Calu3 (cell line): Measurements from ENCODE around the gene NRIP1. TPM values are rescaled to one million over a fixed set of nuclear protein-coding genes. Genes with fewer than 3 reads are reported as not detected.

ENCODE experiments used
- BruUV-seq: library from RNA; stranded (reverse); fragments of 400-500 nt; replicated peaks from 2 replicates; lab custom pipeline; 2021; lab: Mats Ljungman, UMichigan
- CTCF ChIA-PET: fragments of 300-600 bp; sonication (Branson Sonifier 250); formaldehyde crosslinking; loops from one replicate; lab custom pipeline; 2022; ENCODE audit warnings: antibody characterized with exemption; lab: Charles Lee
- DNase-seq: peaks from one replicate; pipeline ENCODE4 v3.0.0; 2022
- H3K27ac Mint-ChIP-seq: one replicate; pipeline ENCODE4 v1.8.0; 2022; ENCODE audit warnings: mixed read lengths; ENCODE audit not compliant: unreplicated experiment
- H3K27me3 Mint-ChIP-seq: one replicate; pipeline ENCODE4 v1.8.0; 2022; ENCODE audit warnings: mixed read lengths; ENCODE audit not compliant: unreplicated experiment
- H3K36me3 Mint-ChIP-seq: one replicate; pipeline ENCODE4 v1.8.0; 2022; ENCODE audit warnings: mild to moderate bottlenecking, moderate library complexity, mixed read lengths; ENCODE audit not compliant: insufficient read depth, unreplicated experiment
- H3K4me1 Mint-ChIP-seq: one replicate; pipeline ENCODE4 v1.8.0; 2022; ENCODE audit warnings: mild to moderate bottlenecking, low read depth, mixed read lengths; ENCODE audit not compliant: unreplicated experiment
- H3K4me3 Mint-ChIP-seq: one replicate; pipeline ENCODE4 v1.8.0; 2022; ENCODE audit warnings: mild to moderate bottlenecking, low read depth, moderate library complexity, mixed read lengths; ENCODE audit not compliant: unreplicated experiment
- H3K9me3 Mint-ChIP-seq: one replicate; pipeline ENCODE4 v1.8.0; 2022; ENCODE audit warnings: low read depth, mixed read lengths; ENCODE audit not compliant: unreplicated experiment
- intact Hi-C: fragments of 100-400 bp; cut with micrococcal nuclease; formaldehyde crosslinking; loops from one replicate; pipeline ENCODE4 v1.10.0; 2022; ENCODE audit not compliant: unreplicated experiment
- total RNA-seq: library from RNA; stranded (reverse); gene quantifications from 2 replicates; pipeline ENCODE4 v1.2.3, GENCODE V29; 2022
- TF ChIP-seq, protein P1 (sequence below): fragments of 200-600 bp; IDR thresholded peaks from one replicate; pipeline ENCODE4 v1.8.0; 2022; ENCODE audit warnings: antibody characterized with exemption; ENCODE audit not compliant: unreplicated experiment

The NRIP1 gene
- total RNA-seq, 1 experiment from 2014 or later: 58.7 TPM

DNA sequence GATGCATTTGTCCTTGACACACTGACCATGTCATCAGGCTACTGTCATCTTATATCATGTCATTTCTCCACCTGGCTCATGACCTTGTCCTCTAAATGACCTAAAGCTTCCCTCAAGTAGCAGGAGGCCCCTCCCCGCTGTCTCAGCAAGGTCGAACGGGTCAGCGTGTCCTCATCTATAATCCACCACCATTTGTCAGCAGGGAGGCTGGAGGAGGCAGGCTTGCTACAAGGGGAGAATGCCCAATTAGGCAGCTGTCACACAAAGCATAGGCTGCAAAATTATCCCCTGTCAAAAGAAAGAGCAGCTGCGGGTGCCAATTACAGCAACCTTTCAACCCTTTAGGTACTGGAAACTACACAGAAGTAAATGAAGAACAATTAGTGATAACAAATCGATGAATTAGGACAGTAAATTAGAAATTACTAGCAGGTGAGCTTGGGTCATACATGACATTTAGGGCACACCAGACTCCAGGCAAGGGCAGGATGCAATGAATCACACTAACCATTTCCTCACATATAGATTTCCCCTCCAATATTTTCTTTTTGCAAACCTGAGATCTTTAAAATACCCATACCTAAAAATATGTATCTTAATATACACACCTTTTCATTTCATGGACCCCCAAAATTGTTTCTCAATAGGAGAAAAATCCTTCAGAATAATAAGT lies 61.2 kb downstream of the NRIP1 start:
- H3K9me3 Mint-ChIP-seq: peaks cover 2% of the 10 kb centered on the region
- H3K4me1 Mint-ChIP-seq: peaks cover 46% of the 10 kb centered on the region
- H3K36me3 Mint-ChIP-seq: peaks cover 35% of the 10 kb centered on the region
- no peak overlapping the region for H3K27ac Mint-ChIP-seq
- CTCF ChIA-PET: no interaction called here
- no TSS peak for BruUV-seq
- no peaks in the 10 kb centered on the region for H3K27me3 Mint-ChIP-seq
- TF ChIP-seq, protein P1, sequence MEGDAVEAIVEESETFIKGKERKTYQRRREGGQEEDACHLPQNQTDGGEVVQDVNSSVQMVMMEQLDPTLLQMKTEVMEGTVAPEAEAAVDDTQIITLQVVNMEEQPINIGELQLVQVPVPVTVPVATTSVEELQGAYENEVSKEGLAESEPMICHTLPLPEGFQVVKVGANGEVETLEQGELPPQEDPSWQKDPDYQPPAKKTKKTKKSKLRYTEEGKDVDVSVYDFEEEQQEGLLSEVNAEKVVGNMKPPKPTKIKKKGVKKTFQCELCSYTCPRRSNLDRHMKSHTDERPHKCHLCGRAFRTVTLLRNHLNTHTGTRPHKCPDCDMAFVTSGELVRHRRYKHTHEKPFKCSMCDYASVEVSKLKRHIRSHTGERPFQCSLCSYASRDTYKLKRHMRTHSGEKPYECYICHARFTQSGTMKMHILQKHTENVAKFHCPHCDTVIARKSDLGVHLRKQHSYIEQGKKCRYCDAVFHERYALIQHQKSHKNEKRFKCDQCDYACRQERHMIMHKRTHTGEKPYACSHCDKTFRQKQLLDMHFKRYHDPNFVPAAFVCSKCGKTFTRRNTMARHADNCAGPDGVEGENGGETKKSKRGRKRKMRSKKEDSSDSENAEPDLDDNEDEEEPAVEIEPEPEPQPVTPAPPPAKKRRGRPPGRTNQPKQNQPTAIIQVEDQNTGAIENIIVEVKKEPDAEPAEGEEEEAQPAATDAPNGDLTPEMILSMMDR: no peak
- no peak overlapping the region for H3K4me3 Mint-ChIP-seq
- intact Hi-C loops: loop anchor here (5.0 kb wide), 1 partner anchor 49 kb away; no protein-coding TSS in a partner anchor
- no peak for DNase-seq

DNA sequence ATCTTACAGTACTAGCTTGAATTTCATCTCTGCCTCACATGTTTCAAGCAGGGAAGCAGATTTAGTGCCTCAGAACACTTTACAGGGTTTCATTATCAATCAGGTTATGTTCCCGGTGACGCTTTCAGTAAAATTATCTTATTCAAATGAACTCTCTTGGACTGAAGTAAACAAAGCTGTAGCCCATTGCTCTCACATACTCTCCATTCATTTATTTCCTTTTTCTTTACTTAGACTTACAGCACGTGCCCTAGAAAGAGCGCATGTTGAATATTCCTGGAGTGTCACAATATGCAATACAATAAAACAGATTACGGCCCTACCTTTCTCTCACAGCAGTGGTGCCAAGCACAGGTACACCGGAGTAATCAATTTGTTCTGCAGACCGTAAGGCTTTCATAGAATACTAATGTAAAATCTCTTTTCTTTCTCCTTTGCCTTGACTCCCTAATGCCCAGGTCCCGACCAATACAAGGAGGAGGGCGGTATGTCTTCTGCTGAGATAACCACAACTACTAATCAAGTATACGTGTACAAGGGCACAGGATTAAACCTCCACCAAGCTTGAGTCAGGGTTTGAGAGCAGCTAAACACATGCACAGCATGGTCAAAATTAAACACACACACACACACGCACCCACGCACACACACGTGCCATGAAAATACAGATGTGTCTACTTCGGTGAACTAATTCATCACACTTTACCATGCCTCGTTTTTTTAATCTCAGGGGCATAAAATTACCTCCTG lies 62.8 kb downstream of the NRIP1 start:
- peaks cover 37% of the 10 kb centered on the region for H3K4me1 Mint-ChIP-seq
- no TSS peak for BruUV-seq

GRCh38 chr21:15001113-15001512 lies 63.7 kb downstream of the NRIP1 start:
- CTCF ChIA-PET: no interaction called here
- intact Hi-C loops: loop anchor here (5.0 kb wide), 1 partner anchor 51 kb away; no protein-coding TSS in a partner anchor
- Mint-ChIP-seq H3K4me1 (peaks cover 34% of the 10 kb centered on the region), H3K27me3 (no peaks in the 10 kb centered on the region), H3K27ac (no peak overlapping the region), H3K4me3 (no peak overlapping the region), H3K9me3 (no peaks in the 10 kb centered on the region), H3K36me3 (peaks cover 23% of the 10 kb centered on the region)
- no TSS peak for BruUV-seq
- DNase-seq: no peak
- TF ChIP-seq, protein P1: no peak

More for the DNA sequence above, 62.8 kb downstream of the NRIP1 start:
- CTCF ChIA-PET: no interaction called here
- Mint-ChIP-seq H3K27ac (peak overlapping the region; percentile 80), H3K36me3 (peaks cover 24% of the 10 kb centered on the region), H3K4me3 (peak overlapping the region; percentile 51), H3K9me3 (peaks cover 2% of the 10 kb centered on the region), H3K27me3 (no peaks in the 10 kb centered on the region)
- intact Hi-C loops: loop anchor here (5.0 kb wide), 1 partner anchor 50 kb away; no protein-coding TSS in a partner anchor
- no peak for DNase-seq
- TF ChIP-seq, protein P1: no peak

GRCh38 chr21:15000081-15000480 lies 64.7 kb downstream of the NRIP1 start:
- intact Hi-C loops: loop anchor here (5.0 kb wide), 1 partner anchor 52 kb away; no protein-coding TSS in a partner anchor
- no peaks in the 10 kb centered on the region for H3K27me3 Mint-ChIP-seq
- no peaks in the 10 kb centered on the region for H3K9me3 Mint-ChIP-seq
- H3K27ac Mint-ChIP-seq: peak overlapping the region; percentile 62
- peak overlapping the region; percentile 21 for H3K4me3 Mint-ChIP-seq
- TF ChIP-seq, protein P1: no peak
- CTCF ChIA-PET: no interaction called here
- no peak for DNase-seq
- peaks cover 18% of the 10 kb centered on the region for H3K36me3 Mint-ChIP-seq
- peaks cover 38% of the 10 kb centered on the region for H3K4me1 Mint-ChIP-seq
- BruUV-seq: no TSS peak
